NCI-H345 (cell line): ENCODE data around the gene SH3RF1.
A peak's percentile ranks its signal among the peaks of the same experiment; 100 is the strongest.

ENCODE experiments used
- DNase-seq: peaks from one replicate; lab custom pipeline; 2025; lab: John Stamatoyannopoulos, UW

SH3RF1 gene

DNA sequence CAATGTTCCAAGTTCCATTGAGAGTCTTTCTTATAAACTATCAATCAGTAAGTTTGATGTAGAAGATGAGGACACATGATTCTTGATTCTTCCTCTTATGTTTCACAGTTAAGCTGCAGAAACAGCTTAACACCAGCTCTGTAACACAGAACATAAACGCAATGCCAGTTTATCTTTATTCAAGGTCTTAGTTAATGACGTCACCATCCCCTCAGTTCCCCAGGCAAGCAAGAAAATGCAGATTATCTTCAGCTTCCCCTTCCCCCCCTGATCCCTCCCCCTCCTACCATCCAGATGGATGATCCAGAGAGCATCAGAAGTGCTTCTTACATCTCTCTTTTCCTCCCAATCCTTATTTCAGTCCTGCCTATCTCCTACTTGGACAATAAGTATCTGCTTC lies 4.4 kb upstream of the SH3RF1 start:
- no peak for DNase-seq

DNA sequence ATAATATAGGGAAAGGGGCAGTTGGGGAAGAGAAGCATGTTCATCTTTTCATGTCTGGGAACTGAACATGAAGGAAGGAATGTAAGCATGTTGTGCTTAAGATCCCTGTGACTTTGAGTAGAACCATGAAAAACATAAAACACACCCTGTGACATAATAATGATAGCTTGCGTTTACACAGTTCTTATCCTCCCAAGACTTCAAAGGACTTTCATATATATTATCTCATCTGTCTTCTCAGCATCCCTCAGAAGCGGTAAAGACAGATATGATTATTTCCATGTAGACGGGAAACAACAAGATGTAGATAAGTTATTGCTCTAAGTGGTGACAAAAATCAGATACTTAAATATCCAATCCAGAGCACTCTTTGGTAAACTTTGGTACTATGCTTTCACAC lies 3.3 kb upstream of the SH3RF1 start:
- no peak for DNase-seq

DNA sequence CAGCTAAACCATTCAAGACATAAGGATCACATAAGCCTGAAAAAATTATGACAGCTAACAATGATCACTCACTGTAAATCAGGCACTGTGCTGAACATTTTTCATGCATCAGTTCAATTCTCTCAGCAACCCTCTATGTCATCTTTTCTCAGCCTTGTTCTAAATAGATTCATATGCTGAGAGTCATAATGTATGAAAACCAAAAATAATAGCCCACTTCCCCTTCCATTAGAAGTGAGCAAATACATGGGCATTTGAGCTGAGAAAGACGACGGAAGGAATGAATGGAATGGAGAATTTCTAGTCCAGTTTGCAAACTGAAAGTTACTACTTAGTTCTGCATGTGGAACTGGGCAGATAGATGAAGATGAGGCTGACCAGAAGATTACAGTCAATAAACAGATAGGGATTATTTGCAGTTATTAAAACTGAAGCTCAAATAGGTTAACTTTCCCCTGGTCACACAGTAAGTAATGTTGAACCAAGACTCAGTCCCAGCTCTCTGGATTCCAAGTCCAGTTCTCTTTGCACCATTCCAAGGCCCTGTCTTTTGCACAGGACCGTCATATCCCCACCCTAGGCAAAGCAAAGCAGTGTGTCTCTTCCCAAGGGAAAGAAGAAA lies 1.6 kb upstream of the SH3RF1 start:
- no peak for DNase-seq

DNA sequence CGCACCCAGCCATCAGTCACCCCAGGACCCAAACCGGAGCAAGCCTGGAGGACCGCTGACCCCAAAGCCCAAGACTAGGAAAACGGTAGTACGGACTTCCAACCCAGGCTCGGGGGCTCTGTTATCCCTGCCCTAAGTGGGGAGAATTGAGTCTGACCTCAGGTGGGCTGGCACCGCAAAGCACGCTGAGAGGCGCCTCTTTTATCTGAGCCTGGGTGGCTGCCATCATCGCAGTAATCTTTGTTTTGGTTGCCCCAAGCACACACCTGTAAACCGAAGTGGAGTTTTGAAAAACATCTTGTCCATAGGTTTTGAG lies 894 bp upstream of the SH3RF1 start:
- no peak for DNase-seq

DNA sequence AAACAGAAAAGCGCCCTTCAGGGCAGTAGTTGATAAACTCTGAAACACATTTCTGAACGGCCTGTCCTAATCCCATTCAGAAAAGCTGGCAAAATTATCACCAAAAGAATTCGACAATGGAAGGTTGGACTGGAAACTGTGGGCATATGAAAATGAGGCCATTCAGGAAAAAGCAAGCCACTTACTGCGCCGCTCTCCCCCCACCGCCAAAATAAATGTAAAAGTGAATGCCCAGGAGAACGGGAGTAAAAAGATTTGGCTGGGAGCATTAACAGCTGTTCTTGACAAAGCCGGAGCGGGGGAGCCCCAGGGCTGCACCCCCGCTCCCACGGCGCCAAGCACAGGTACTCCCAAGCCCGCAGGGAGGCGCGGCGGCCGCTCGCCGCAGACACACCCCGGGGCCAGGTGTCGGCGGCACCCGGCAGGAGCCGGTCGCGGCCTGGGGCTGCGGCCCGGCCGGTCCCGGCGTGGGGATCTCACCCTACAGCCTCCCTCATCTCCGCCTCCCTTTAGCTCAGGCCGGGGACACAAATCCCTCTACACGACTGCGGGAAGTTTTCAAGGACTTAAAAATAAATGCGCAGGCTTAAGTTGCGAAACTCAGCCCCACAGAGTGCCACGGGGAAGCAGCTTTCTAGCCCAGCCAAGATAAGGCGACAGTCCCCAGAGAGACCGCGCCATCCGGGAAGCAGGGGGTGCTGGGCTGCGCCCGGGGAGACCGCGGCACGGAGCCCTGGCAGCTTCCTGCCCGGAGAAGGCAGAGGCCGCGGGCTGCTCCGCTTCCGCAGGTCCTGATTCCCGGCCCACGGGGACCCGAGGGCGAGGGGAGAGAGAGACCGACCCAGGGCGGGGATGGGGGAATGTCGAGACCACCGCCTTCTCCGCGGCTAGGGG lies 593 bp downstream of the SH3RF1 start:
- DNase-seq, result peak; percentile 33

DNA sequence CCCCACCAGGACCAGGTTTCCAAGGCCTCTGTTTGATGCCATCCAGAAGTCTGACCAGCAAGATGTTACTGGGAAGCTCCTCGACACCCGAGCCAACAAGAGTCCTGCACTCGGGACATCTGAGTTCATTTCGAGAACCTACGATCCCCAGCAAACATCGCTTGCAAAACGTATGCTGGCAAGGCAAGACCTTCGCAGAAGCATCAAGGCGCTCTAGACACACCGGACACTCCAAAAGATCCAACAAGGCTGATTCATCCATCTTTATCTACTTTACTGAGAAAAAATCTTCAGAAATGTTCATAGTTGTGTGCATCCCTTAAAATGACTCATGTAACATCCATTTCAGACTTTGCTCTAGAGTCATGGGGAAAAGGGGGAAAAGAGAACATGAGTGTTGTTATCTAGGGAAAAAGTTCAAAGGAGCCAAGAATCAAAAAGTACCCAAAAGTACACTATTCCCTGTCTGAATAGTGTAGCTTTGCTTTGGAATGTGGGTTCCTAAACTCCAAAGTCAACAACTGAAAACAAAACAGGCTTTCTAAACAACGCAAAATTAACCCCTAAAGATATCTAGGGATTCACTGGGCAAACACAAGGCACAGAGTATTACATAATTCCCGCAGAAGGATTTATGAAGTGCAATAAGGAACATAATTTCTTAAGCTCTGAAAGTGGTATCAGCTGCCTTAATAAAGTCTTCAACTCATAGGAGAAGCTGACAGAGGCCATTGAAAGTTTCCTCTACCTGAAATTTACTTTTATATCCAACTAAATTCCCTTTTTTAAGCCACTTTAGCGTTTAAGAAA lies 1.6 kb downstream of the SH3RF1 start:
- DNase-seq, result no peak

DNA sequence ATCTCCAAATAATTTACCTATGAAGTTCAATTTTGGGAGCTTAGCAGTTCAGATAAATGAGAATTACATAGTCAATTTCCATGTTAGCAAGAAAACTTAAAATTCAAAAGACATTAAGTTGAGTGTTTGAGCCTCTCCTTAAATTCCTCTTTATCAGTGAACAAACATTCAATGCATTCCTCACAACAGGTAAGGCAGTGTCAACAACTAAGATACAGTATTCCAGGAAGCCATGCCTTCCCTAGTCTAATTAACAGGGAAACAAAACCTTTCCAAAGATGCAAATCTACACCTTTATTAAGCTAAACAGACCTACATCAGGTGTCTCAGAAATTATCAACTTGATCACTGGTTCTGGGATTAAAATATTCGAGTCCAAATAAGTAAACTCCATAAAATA lies 3.7 kb downstream of the SH3RF1 start:
- DNase-seq, result no peak

DNA sequence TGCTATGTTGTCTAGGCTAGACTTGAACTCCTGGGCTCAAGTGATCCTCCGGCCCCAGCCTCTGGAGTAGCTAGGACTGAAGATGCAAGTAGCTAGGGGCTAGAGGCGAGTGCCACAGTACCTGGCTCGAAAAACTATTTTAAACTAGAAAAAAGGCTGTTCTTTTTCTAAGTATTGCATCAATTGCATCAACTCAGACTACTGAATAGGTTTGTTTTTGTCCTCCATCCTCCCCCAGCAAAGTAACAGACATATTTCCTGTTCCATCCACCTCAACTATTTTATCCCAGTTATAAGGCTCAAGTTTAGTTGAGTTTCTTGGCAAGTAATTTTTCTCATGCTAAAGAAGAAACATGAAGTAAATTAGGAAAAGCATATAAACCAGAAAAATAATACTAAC lies 4.1 kb downstream of the SH3RF1 start:
- no peak for DNase-seq

DNA sequence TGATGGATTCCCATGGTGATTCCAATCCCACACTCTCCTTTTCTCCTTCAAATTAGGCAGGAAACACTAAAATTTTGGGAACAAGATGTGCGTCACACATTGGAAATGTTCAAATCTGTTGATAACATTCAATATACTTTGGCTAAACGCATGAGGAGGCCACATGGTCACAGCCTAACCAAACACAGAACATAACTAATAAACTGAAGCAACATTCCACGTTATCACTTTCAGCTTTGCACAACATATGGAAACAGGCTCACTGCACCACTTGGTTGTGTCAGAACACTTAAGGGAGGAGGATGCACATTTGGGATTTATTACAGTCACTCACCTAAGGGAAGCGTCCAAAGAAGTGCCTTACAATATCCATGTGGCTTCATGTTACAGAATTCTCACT lies 4.7 kb downstream of the SH3RF1 start:
- DNase-seq, result no peak

DNA sequence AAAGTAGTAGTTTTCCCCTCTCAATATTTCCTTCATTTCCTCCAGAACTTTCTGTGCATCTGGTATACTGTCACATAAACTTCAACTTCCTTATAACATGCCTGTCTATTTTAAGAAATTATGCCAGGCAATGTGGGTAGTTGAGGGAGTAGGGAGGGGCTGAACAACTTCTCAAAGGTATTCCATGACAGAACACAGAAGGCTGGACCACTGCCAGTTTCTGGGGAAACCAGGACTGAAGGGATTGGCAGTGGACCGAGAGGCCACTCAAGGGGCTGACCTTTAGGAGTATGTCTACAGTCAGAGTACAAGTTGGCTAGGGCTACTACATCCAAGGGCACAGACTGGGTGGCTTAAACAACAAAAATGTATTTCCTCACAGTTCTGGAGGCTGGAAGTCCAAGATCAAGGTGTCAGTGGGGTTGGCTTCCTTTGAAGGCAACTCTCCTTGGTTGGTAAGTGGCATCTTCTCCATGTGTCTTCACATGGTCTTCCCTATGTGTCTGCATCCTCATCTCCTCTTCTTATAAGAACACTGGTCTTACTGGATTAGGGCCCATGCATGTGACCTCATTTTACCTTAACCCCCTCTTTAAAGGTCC lies 6.9 kb downstream of the SH3RF1 start:
- no peak for DNase-seq

DNA sequence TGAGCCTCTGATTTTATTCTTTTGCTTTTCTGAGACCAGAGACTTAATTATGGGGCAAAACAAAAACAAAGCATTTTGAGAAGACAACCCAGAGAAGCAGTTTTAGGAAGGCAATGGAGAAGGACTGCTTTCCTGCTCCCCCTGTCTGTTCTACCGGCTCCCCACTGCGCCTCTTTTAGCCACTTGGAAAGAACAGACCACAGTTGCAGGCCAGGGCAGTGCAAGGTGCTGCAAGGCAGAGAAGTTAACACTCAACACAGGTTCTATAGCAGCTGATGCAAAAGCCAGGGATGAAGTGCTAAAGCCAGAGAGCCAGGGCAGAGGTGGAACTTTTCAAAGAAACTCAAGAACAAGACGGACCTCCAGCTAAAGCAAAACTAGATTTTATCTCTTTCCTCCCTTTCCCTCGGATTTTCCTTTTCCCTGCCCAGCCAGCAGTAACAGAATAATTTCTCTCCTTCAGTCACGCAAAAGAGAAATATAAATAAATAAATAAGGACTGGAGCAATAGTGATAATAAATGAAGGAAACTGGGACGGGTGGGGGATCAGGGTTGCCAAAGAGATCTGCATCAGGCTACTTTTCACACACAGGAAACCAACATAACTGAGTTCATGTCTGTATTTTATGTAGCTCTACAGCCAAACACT lies 10.4 kb downstream of the SH3RF1 start:
- DNase-seq, result no peak

DNA sequence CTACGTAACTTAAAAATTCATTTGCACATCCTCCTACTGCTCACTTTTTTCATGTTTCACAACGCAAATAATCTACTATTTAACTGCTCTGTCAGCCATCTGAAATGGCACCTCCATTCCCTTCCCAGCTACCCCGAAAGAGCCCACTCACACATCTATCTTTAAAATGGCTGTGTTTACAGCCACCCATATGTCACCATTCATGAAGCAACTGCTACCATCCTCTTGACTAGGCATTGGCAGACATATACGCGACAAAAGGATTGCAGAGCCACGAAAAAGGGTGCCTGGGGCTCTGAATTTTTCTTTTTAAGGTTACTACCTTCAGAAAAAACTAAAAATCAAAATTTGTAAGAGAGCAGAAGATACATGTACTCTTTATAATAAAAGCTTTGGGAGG lies 11.5 kb downstream of the SH3RF1 start:
- DNase-seq, result no peak

DNA sequence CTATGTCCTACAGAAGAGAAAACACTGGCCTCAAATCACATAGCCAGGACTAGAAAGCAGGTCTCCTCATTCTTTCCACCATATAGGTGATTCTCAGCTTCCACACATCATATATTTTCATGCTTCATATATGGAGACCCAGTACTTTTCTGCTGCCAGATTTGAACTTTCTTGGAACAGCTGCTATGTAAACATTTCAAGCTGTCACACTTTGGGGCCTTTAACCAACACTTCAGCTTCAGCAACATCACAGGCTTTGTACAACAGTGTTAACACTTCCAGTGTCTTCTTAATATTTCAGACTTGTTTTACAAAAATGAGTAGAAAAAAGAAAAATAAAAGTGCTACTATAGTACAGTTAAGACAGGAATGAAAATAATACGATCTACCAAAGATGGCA lies 12.6 kb downstream of the SH3RF1 start:
- no peak for DNase-seq

DNA sequence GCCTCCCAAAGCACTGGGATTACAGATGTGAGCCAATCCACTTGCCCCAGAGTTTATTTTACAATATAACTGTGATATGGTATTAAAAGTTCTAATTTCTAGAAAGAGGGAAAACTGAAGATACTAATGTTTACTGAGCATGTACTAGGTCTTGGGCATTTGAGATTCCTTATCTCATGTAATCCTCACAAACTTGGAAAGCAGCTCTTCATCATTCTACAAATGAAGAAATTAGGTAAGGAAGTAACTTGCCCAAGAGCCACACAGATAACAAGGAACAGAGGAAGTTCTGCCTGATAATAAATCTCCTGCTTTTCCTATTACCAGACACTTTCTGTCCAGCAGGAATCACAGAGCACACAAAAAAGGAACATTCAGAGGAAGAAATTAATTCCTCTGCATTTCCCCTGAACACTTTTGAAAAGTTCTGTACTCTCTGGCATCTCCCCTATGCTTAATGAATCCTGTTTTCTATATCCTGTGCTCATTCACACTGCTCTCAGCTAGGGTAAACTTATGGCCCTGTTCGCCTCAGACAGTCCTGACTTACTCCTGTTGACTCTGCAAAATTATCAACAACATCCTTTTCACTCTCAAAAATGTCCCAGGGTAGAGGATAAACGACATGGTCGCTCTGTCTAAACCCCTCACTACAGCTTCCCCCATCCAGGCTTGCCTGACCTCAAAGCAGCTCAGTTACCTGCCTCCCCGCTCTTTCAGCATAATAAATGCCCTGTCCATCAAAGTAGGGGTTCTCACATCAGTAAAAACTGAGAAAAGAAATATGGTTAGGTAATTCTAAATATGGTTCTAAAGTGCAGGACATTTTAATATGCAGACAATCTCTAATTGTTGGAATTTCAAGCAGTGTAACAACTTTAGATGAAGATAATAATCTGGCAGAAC lies 13.6 kb downstream of the SH3RF1 start:
- DNase-seq, result no peak

DNA sequence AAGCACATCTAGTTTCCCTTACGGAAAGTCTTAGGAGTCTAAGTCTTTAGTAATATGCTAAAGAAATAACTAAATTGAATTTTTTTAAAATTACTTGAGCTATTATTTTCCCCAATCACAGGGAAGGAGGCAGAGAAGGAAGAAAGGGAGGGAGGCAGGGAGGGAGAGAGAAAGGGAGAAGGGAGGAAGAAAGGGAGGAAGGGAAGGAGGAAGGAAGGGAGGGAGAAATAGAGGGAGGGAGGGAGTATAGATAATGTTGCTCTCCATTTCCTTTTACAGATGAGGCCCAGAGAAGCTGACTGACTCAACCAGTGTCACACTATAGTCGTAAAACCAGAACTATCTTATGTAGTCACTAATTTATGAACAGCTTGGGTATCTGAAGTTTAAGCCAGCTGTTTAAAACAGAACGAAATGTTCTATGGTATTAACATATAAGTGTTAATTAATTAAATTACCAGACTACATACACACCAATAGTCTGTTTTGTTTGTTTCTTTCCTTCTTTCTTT lies 14.6 kb downstream of the SH3RF1 start:
- no peak for DNase-seq

DNA sequence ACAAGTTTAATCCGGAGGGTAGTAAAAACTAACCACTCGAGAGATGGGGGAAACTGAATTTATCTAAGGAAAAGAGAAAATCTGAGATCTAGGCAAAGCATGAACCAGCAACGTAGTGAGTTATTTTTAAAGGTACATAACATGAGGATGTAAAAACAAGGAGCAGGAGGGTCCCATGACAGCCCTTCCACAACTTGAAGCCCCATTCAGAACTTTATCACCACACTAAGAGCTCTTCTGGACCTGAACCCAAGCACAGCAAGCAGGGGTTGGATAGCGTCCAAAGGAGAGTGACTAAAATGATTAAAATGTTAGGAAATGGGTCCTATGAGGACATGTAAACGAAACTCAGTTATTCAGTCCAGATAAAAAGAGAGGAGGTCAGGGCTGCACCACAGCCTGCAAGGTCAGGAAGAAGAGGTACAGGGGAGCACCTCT lies 16.2 kb downstream of the SH3RF1 start:
- DNase-seq, result no peak

DNA sequence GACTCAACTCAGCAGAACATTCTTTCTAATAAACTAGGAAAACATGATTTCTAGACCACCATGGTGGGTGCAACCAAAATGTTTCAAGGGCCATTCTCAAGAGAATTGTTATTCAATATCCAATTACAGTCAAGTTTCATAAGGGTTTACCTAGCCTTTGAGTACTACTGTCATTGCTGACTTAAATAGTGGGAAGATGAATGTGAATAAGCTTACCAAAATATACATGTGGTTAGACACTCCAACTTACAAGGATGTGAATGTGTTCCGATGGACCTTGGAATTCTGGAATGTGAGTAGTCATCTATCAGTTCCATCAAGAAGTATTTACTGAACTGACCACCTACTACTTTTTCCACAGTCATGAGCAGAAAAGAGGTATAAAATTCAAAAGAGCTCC lies 16.9 kb downstream of the SH3RF1 start:
- no peak for DNase-seq

DNA sequence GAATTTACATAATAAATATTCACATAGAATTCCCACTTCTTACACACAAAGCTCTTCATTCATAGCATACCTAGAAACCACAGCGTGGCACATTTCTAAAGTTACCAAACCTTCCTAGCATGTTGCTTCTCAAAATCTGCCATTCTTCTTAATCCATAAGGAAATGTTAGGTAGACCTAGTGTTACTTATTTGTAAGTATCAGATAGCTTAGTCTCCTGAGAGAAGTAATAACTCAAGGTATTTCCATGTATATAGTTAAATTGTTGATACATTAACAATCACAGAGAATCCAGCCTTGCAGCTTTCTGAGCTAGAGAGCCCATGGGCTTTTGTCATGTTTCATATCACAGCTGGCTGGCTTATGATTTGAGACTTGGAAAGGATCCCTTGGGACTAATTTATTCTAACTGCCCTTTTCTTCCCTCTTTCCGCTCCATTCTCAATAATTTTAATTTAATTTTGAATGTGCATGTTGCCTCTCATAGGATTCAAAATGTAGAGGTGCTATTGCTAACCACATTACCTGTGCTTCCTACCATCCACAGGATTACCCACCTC lies 17.6 kb downstream of the SH3RF1 start:
- DNase-seq, result no peak

DNA sequence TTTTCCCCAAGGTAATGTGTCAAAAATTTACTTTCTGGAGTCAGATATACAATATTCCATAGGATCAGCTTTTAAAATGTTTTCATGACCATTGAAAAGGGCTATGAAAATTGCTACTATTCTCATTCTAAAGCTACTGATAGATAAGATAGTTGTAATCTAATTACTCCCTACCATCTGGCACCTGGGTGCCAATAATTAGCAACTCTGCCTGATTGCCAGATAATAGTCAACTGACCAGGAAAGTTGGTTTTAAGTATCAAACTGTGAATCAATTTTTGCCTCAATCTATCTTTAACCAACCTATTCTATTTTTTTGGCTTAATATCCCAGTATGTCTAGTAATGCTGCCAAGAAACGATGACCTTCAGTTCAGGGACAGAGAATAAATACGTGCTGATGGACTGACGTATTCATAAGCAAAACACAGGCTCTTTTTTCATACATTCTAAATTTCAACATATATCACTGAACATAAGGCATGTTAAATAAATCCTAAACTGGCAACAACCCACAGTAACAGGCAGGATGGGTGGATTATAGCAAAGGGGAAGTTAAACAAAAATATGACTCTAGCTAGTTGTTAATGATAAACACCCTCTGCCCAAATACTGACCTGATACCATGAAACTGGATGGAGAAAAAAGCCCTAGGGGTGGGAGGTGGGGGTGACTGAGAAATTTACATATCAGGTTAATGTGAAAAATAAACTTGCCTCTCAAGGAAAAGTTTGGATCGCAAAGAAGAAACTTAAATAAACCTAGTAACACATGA lies 18.2 kb downstream of the SH3RF1 start:
- no peak for DNase-seq
